ENCODE results near the gene SCUBE1. TPM values are rescaled to one million over a fixed set of nuclear protein-coding genes. Genes with fewer than 3 reads are reported as not detected.

SCUBE1 gene
- total RNA-seq, 2 donors from 2014 or later, result 3.8 to 5.8 TPM

GRCh38 chr22:43163241-43163795 is 179.9 kb downstream of the SCUBE1 start:
- DNase-seq, result no peak
- intact Hi-C loops (cut with DNase I, micrococcal nuclease), result no loop called here
- ATAC-seq, result no peak

GRCh38 chr22:43162412-43163150 is 180.6 kb downstream of the SCUBE1 start:
- ATAC-seq, result no peak
- intact Hi-C loops (cut with DNase I, micrococcal nuclease), result no loop called here
- DNase-seq, result no peak

- DNase-seq (no peak), ATAC-seq (no peak)
- intact Hi-C loops (cut with DNase I, micrococcal nuclease), result no loop called here
These were observed 182.6 kb downstream of the SCUBE1 start for GRCh38 chr22:43160497-43161126.

GRCh38 chr22:43159484-43160178 is 183.5 kb downstream of the SCUBE1 start:
- DNase-seq (peak; percentile 93 to 94), ATAC-seq (peak; percentile 75)
- intact Hi-C loops (cut with DNase I, micrococcal nuclease), result no loop called here

- ATAC-seq (peak; percentile 11), DNase-seq (no peak)
- intact Hi-C loops (cut with DNase I, micrococcal nuclease), result no loop called here
These were observed 184.2 kb downstream of the SCUBE1 start for GRCh38 chr22:43158778-43159483.

GRCh38 chr22:43157874-43158546 is 185.2 kb downstream of the SCUBE1 start:
- ATAC-seq (no peak), DNase-seq (no peak)
- intact Hi-C loops (cut with DNase I, micrococcal nuclease), result no loop called here

- no peak for DNase-seq
- no peak for ATAC-seq
- intact Hi-C loops (cut with DNase I, micrococcal nuclease), result no loop called here
These were observed 186.8 kb downstream of the SCUBE1 start for GRCh38 chr22:43156413-43156812.

GRCh38 chr22:43155789-43156188 is 187.4 kb downstream of the SCUBE1 start:
- intact Hi-C loops (cut with DNase I, micrococcal nuclease), result no loop called here
- DNase-seq (no peak), ATAC-seq (no peak)

GRCh38 chr22:43154887-43155536 is 188.2 kb downstream of the SCUBE1 start:
- ATAC-seq, result no peak
- intact Hi-C loops (cut with DNase I, micrococcal nuclease), result no loop called here
- DNase-seq, result no peak

GRCh38 chr22:43153899-43154298 is 189.3 kb downstream of the SCUBE1 start:
- ATAC-seq (no peak), DNase-seq (no peak)
- intact Hi-C loops (cut with DNase I, micrococcal nuclease), result no loop called here

- intact Hi-C loops (cut with DNase I, micrococcal nuclease), result no loop called here
- ATAC-seq, result peak; percentile 81
- DNase-seq, result peak; percentile 88
These were observed 190.7 kb downstream of the SCUBE1 start for GRCh38 chr22:43152357-43153071.

- peak in 1 of 2 donors; percentile 30 for DNase-seq
- ATAC-seq, result peak; percentile 4
- intact Hi-C loops (cut with DNase I, micrococcal nuclease), result no loop called here
These were observed 191.2 kb downstream of the SCUBE1 start for GRCh38 chr22:43152003-43152356.

GRCh38 chr22:43151251-43152002 is 191.7 kb downstream of the SCUBE1 start, which contains the start of gene TSPO:
TSS of gene TSPO (plus strand) at chr22:43151559. CDS start at chr22:43159239, 7,680 bp downstream.
- peak; percentile 72 to 85 for DNase-seq
- ATAC-seq, result peak; percentile 75
- intact Hi-C loops (cut with DNase I, micrococcal nuclease), result no loop called here

GRCh38 chr22:43150731-43151206 is 192.4 kb downstream of the SCUBE1 start:
- no peak for ATAC-seq
- intact Hi-C loops (cut with DNase I, micrococcal nuclease), result no loop called here
- DNase-seq, result peak in 1 of 2 donors; percentile 44

GRCh38 chr22:43148581-43148980 is 194.6 kb downstream of the SCUBE1 start:
- peak; percentile 16 for ATAC-seq
- no peak for DNase-seq
- intact Hi-C loops (cut with DNase I, micrococcal nuclease), result no loop called here

GRCh38 chr22:43147821-43148220 is 195.4 kb downstream of the SCUBE1 start:
- intact Hi-C loops (cut with DNase I, micrococcal nuclease), result no loop called here
- ATAC-seq (no peak), DNase-seq (no peak)
